NCI-H524 (cell line): ENCODE data around the gene IRF2BP2.

Experiments
- DNase-seq, 2 experiments: peaks; one replicate each; lab custom pipeline; 2025; lab: John Stamatoyannopoulos, UW

IRF2BP2 gene

DNA sequence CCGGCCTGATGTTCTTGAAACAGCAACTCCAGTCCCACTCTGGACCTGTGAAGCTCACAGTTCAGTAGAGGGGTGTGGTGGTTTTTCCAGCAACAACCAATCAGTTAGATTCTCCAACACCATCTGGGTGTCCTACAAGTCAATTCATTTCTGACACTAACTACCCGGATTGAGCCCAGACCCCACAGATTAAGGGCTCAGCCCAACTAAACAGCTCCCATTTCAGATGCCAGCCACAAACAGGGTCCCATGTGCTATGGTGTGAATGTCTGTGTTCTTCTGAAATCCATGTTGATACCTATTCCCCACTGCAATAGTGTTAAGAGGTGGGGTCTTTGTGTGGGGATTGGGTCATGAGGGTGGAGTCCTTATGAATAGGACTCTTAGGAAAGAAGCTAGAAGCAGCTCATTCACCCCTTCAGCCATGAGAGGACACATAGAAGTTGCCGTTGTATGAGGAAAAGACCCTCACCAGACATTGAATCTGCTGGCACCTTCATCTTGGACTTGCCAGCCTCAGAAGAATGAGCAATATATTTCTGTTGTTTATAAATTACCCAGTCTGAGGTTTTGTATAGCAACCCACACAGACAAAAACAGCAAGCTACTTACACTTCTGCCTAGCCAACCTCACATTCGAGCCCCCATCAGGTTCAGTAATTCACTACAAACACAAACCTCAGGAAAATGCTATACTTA, 53.6 kb downstream of the IRF2BP2 start:
- DNase-seq = no peak

DNA sequence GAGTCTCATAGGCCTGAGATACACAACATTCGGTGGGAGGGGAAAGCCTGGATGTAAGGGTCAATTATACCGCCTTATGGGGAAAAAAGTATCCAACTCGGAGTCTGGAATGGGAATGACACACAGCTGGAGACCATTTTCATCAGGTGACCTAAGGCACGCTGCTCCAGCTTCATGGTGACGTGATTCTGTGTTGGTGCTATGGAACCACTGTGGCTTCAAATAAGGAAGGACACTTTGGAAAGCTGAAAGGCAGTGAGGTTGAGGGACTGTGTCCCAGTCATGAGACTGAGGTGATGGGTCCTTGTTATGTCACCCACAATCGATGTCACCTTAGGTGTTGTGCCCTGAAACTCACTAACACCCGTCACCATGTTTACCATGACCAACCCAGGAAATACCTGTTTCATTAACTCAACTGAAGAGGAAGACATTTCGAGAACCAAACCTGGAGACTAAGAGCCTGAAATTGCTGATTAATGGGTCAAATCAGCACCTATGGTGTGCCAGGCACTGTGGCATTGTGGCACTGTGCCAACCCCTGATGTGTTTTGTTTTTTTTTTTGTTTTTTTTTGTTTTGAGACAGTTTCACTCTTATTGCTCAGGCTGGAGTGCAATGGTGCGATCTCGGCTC, 54.5 kb downstream of the IRF2BP2 start:
- no peak for DNase-seq

DNA sequence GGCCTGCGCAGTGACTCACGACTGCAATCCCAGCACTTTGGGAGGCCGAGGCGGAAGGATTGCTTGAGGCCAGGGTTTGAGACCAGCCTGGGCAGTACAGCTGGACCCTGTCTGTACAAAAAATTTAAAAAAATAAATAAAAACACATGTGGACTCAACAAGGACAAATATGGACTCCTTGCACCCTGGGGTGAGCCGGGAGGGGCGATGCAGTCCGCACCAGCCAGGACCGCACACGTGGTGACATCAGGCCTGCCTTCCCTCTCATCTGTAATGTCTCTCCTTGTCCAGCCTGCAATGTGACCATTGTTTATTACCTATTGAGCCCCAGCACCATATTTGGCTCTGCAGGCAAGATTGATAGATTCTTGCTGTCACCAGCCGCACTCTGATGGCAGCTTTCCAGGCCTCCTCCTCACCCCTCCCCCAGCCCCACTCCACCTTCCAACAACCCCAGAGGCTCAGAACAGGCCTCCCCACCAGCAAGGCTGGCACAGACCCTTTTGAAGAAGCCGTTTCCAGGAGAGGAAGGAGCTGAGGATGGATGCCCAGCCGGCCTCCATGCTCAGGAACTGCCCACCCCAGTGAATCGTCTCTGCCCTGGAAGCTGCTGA, 55.2 kb downstream of the IRF2BP2 start:
- DNase-seq = no peak
